Neural progenitor cell (in vitro differentiated cells): ENCODE measurements around the gene CNPY4. TPM values are rescaled to one million over a fixed set of nuclear protein-coding genes. Genes with fewer than 3 reads are reported as not detected.

Experiments
- DNase-seq: peaks from one replicate; pipeline ENCODE4 v3.0.0-alpha.2; 2016; ENCODE audit warnings: low spot score
- H2AFZ ChIP-seq: fragments of 200-600 bp; sonication (generic); replicated peaks from 2 replicates; pipeline ENCODE4 v1.6.1; 2016; ENCODE audit warnings: antibody characterized with exemption
- H3F3A ChIP-seq: fragments of 200-600 bp; sonication (generic); 2 replicates; pipeline ENCODE4 v1.6.1; 2016; ENCODE audit warnings: antibody characterized with exemption, low read depth
- H3K27ac ChIP-seq: fragments of 200-600 bp; sonication (generic); 2 replicates; pipeline ENCODE4 v1.5.1; 2016; ENCODE audit warnings: mild to moderate bottlenecking
- H3K27me3 ChIP-seq: fragments of 200-600 bp; sonication (generic); 2 replicates; pipeline ENCODE4 v1.6.1; 2016; ENCODE audit warnings: mild to moderate bottlenecking, moderate library complexity
- H3K36me3 ChIP-seq: fragments of 200-600 bp; sonication (generic); 2 replicates; pipeline ENCODE4 v1.5.1; 2016
- H3K4me1 ChIP-seq: fragments of 200-600 bp; sonication (generic); 2 replicates; pipeline ENCODE4 v1.6.1; 2016; ENCODE audit warnings: mixed run types
- H3K4me2 ChIP-seq: fragments of 200-600 bp; sonication (generic); 2 replicates; pipeline ENCODE4 v1.6.1; 2016
- H3K4me3 ChIP-seq: fragments of 200-600 bp; sonication (generic); 2 replicates; pipeline ENCODE4 v1.5.1; 2016
- H3K79me2 ChIP-seq: fragments of 200-600 bp; sonication (generic); 2 replicates; pipeline ENCODE4 v1.6.1; 2016; ENCODE audit warnings: low read depth
- H3K9ac ChIP-seq: fragments of 200-600 bp; sonication (generic); 2 replicates; pipeline ENCODE4 v1.6.1; 2016
- H3K9me3 ChIP-seq: fragments of 200-600 bp; sonication (generic); 2 replicates; pipeline ENCODE4 v1.5.1; 2016; ENCODE audit warnings: low read depth
- H4K20me1 ChIP-seq: fragments of 200-600 bp; sonication (generic); 2 replicates; pipeline ENCODE4 v1.6.1; 2016; ENCODE audit warnings: low read depth
- H3K27ac Mint-ChIP-seq: 3 replicates; pipeline ENCODE4 v1.8.0; 2021; ENCODE audit warnings: mixed read lengths
- H3K27me3 Mint-ChIP-seq: 2 replicates; pipeline ENCODE4 v1.8.0; 2022; ENCODE audit warnings: low read depth, mild to moderate bottlenecking, inconsistent platforms, moderate library complexity, mixed read lengths; ENCODE audit not compliant: insufficient read depth
- H3K36me3 Mint-ChIP-seq: 3 replicates; pipeline ENCODE4 v1.8.0; 2021; ENCODE audit warnings: mixed read lengths
- H3K4me1 Mint-ChIP-seq: 3 replicates; pipeline ENCODE4 v1.8.0; 2021; ENCODE audit warnings: mixed read lengths
- H3K4me3 Mint-ChIP-seq: 3 replicates; pipeline ENCODE4 v1.8.0; 2021; ENCODE audit warnings: mild to moderate bottlenecking, moderate library complexity, mixed read lengths
- H3K9me3 Mint-ChIP-seq: 3 replicates; pipeline ENCODE4 v1.8.0; 2020; ENCODE audit warnings: mixed read lengths
- CTCF ChIP-seq: fragments of 200-600 bp; sonication (generic); IDR thresholded peaks from 2 replicates; pipeline ENCODE4 v1.5.1; 2017; ENCODE audit warnings: antibody characterized with exemption, mild to moderate bottlenecking
- EZH2 ChIP-seq: fragments of 200-600 bp; sonication (generic); IDR thresholded peaks from 2 replicates; pipeline ENCODE4 v1.6.1; 2017; ENCODE audit warnings: antibody characterized with exemption, mild to moderate bottlenecking, moderate library complexity
- EZH2phosphoT487 ChIP-seq: fragments of 200-600 bp; sonication (generic); IDR thresholded peaks from 2 replicates; pipeline ENCODE4 v1.6.1; 2017; ENCODE audit warnings: antibody characterized with exemption
- total RNA-seq: library from RNA; depleted of rRNA; stranded (reverse); fragments of >200 nt; gene quantifications from 2 replicates; pipeline ENCODE4 v1.2.3, GENCODE V29; 2015; ENCODE audit warnings: low replicate concordance

CNPY4 gene
- total RNA-seq, 1 donor from 2014 or later = 25.8 TPM

GRCh38 chr7:100095289-100095688 is 24.1 kb upstream of the CNPY4 start:
- Histone ChIP-seq H3K36me3 (peaks cover 29% of the 10 kb centered on the region), H3K4me3 (no peak overlapping the region), H3K9me3 (no peaks in the 10 kb centered on the region), H3K79me2 (peaks cover 57% of the 10 kb centered on the region), H3K4me2 (no peak overlapping the region), H3K9ac (no peak overlapping the region), H4K20me1 (peaks cover 76% of the 10 kb centered on the region), H2AFZ (no peak overlapping the region), H3K4me1 (peaks cover 14% of the 10 kb centered on the region), H3F3A (peaks cover 98% of the 10 kb centered on the region), H3K27ac (peak overlapping the region; percentile 21), H3K27me3 (no peaks in the 10 kb centered on the region)
- no peaks in the 10 kb centered on the region for H3K9me3 Mint-ChIP-seq
- peaks cover 21% of the 10 kb centered on the region for H3K27me3 Mint-ChIP-seq
- no peak overlapping the region for H3K27ac Mint-ChIP-seq
- H3K36me3 Mint-ChIP-seq = peaks cover 67% of the 10 kb centered on the region
- no peak for DNase-seq
- no peak overlapping the region for H3K4me3 Mint-ChIP-seq
- no peak for TF ChIP-seq CTCF
- TF ChIP-seq EZH2 = no peak
- TF ChIP-seq EZH2phosphoT487 = no peak
- H3K4me1 Mint-ChIP-seq = peaks cover 37% of the 10 kb centered on the region

GRCh38 chr7:100095704-100096103 is 23.7 kb upstream of the CNPY4 start:
- H3K79me2 ChIP-seq = peaks cover 61% of the 10 kb centered on the region
- Mint-ChIP-seq H3K4me1 (peaks cover 32% of the 10 kb centered on the region), H3K27ac (no peak overlapping the region), H3K36me3 (peaks cover 64% of the 10 kb centered on the region), H3K9me3 (no peaks in the 10 kb centered on the region), H3K27me3 (peaks cover 23% of the 10 kb centered on the region), H3K4me3 (peak overlapping the region; percentile 50)
- no peak for TF ChIP-seq EZH2
- H3K9ac ChIP-seq = no peak overlapping the region
- H3K4me2 ChIP-seq = no peak overlapping the region
- no peak overlapping the region for H3K4me3 ChIP-seq
- no peak overlapping the region for H2AFZ ChIP-seq
- H4K20me1 ChIP-seq = peaks cover 76% of the 10 kb centered on the region
- peaks cover 14% of the 10 kb centered on the region for H3K4me1 ChIP-seq
- peak overlapping the region; percentile 21 for H3K27ac ChIP-seq
- H3K27me3 ChIP-seq = no peaks in the 10 kb centered on the region
- peaks cover 96% of the 10 kb centered on the region for H3F3A ChIP-seq
- no peaks in the 10 kb centered on the region for H3K9me3 ChIP-seq
- DNase-seq = no peak
- H3K36me3 ChIP-seq = peaks cover 29% of the 10 kb centered on the region

- peaks cover 40% of the 10 kb centered on the region for H3K4me1 Mint-ChIP-seq
- peak overlapping the region; percentile 99 for H3K9ac ChIP-seq
- peaks cover 14% of the 10 kb centered on the region for H3K4me1 ChIP-seq
- TF ChIP-seq EZH2 = no peak
- no peak for TF ChIP-seq EZH2phosphoT487
- TF ChIP-seq CTCF = no peak
- H3K27ac ChIP-seq = peak overlapping the region; percentile 98
- H3K4me3 ChIP-seq = peak overlapping the region; percentile 94
- no peaks in the 10 kb centered on the region for H3K9me3 Mint-ChIP-seq
- peaks cover 29% of the 10 kb centered on the region for H3K36me3 ChIP-seq
- no peak overlapping the region for H2AFZ ChIP-seq
- peaks cover 83% of the 10 kb centered on the region for H3F3A ChIP-seq
- no peaks in the 10 kb centered on the region for H3K27me3 ChIP-seq
- H3K9me3 ChIP-seq = no peaks in the 10 kb centered on the region
- peaks cover 63% of the 10 kb centered on the region for H4K20me1 ChIP-seq
- peak overlapping the region; percentile 95 for H3K4me3 Mint-ChIP-seq
- peaks cover 50% of the 10 kb centered on the region for H3K36me3 Mint-ChIP-seq
- peak overlapping the region; percentile 100 for H3K4me2 ChIP-seq
- H3K79me2 ChIP-seq = peaks cover 76% of the 10 kb centered on the region
- H3K27ac Mint-ChIP-seq = peak overlapping the region; percentile 38
- peaks cover 30% of the 10 kb centered on the region for H3K27me3 Mint-ChIP-seq
- no peak for DNase-seq
These were observed 20.5 kb upstream of the CNPY4 start for GRCh38 chr7:100098913-100099312.

DNA sequence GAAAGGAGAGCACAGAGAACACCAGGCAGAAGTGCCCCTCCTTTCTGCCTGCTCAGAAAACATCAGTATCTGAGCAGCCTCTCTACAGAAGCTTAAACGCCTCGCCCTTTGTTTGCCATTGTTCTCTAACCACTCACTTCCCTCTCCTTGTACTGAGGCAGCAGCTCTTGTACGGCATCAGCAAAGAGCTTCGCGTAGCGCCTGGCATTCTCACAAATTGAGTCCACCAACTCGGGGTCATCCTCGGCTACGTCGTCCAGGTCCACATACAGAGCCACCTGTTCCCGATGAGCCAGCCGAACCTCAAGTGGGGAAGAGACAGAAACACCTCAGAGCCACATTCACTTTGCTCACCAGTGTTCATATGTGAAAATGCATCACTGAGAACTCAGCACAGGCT is 20.0 kb upstream of the CNPY4 start:
- H4K20me1 ChIP-seq = peaks cover 57% of the 10 kb centered on the region
- Mint-ChIP-seq H3K4me3 (peak overlapping the region; percentile 95), H3K9me3 (no peaks in the 10 kb centered on the region), H3K27me3 (peaks cover 30% of the 10 kb centered on the region), H3K4me1 (peaks cover 41% of the 10 kb centered on the region), H3K36me3 (peaks cover 50% of the 10 kb centered on the region), H3K27ac (peak overlapping the region; percentile 94)
- no peaks in the 10 kb centered on the region for H3K9me3 ChIP-seq
- H3K79me2 ChIP-seq = peaks cover 76% of the 10 kb centered on the region
- TF ChIP-seq EZH2phosphoT487 (no peak), EZH2 (no peak), CTCF (no peak)
- peaks cover 78% of the 10 kb centered on the region for H3F3A ChIP-seq
- H3K27me3 ChIP-seq = no peaks in the 10 kb centered on the region
- peaks cover 14% of the 10 kb centered on the region for H3K4me1 ChIP-seq
- H3K36me3 ChIP-seq = peaks cover 25% of the 10 kb centered on the region
- H3K4me3 ChIP-seq = peak overlapping the region; percentile 94
- H3K27ac ChIP-seq = peak overlapping the region; percentile 98
- peak overlapping the region; percentile 99 for H3K9ac ChIP-seq
- no peak overlapping the region for H2AFZ ChIP-seq
- peak overlapping the region; percentile 100 for H3K4me2 ChIP-seq
- DNase-seq = peak; percentile 44
